ENCODE data around the gene ULBP3. TPM values are rescaled to one million over a fixed set of nuclear protein-coding genes. Genes with fewer than 3 reads are reported as not detected.

Gene ULBP3
- total RNA-seq, 1 donor, result 11.2 TPM

DNA sequence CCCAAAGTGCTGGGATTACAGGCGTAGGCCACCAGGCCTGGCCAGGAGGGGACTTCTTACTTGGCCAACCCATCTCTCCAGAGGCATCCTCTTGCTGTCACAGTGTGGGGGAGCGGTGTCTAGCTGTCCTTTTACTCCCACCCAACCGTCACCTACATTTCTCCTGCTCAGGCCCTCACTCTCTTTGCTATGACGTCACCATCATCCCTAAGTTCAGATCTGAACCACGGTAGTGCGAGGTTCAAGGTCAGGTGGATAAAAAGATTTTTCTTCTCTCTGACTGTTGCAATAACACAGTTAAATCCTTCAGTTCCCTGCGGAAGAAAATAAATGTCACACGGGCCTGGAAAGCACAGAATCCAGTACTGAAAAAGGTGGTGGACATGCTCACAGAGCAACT, 36.3 kb downstream of the ULBP3 start:
- no peak for DNase-seq (ENCODE audit: insufficient read length, low spot score, missing footprints)
- Histone ChIP-seq H3K79me2 (ENCODE audit: insufficient read depth, low read length) (no peaks in the 10 kb centered on the region), H3K36me3 (ENCODE audit: insufficient read depth, low read length) (no peaks in the 10 kb centered on the region), H4K20me1 (ENCODE audit: insufficient read depth, low read length) (no peaks in the 10 kb centered on the region), H3K27me3 (ENCODE audit: insufficient read depth, low read length) (peaks cover 54% of the 10 kb centered on the region), H3K4me3 (ENCODE audit: insufficient read depth, low read length) (no peak overlapping the region), H2AFZ (ENCODE audit: low read length) (no peak overlapping the region), H3K4me1 (ENCODE audit: insufficient read depth, low read length) (no peaks in the 10 kb centered on the region), H3K9me3 (ENCODE audit: low read depth, low read length) (no peaks in the 10 kb centered on the region), H3K4me2 (ENCODE audit: insufficient read depth, low read length) (no peak overlapping the region), H3K27ac (ENCODE audit: low read depth, low read length) (no peak overlapping the region)
- no peak for TF ChIP-seq CTCF (IDR thresholded peaks at IDR 0.05; ENCODE audit: extremely low read depth, low read depth, low read length)

DNA sequence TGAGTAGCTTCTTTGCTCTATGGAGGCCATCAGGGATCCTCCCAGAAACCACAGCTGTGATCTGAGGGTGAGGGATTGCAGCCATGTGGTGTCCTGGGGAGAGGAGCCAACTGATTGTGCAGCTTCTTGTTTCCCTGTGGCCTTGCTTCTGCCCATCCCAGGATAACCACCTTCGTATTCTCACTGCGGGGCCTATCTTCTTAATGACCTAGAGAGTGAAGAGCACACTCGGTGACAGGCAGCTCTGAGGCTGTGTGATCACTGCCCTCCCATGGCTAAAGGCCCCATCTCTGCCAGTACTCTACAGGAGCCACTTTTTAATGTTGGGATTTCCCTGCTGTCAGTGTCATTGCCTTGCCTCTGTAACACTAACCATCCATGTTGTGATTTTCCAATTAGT, 38.3 kb downstream of the ULBP3 start:
- DNase-seq (ENCODE audit: insufficient read length, low spot score, missing footprints), result no peak
- H3K4me2 ChIP-seq (ENCODE audit: insufficient read depth, low read length), result no peak overlapping the region
- H4K20me1 ChIP-seq (ENCODE audit: insufficient read depth, low read length), result no peaks in the 10 kb centered on the region
- no peaks in the 10 kb centered on the region for H3K9me3 ChIP-seq (ENCODE audit: low read depth, low read length)
- H3K79me2 ChIP-seq (ENCODE audit: insufficient read depth, low read length), result no peaks in the 10 kb centered on the region
- no peak overlapping the region for H2AFZ ChIP-seq (ENCODE audit: low read length)
- H3K4me3 ChIP-seq (ENCODE audit: insufficient read depth, low read length), result no peak overlapping the region
- H3K36me3 ChIP-seq (ENCODE audit: insufficient read depth, low read length), result no peaks in the 10 kb centered on the region
- no peak overlapping the region for H3K27ac ChIP-seq (ENCODE audit: low read depth, low read length)
- peaks cover 2% of the 10 kb centered on the region for H3K4me1 ChIP-seq (ENCODE audit: insufficient read depth, low read length)
- TF ChIP-seq CTCF (IDR thresholded peaks at IDR 0.05; ENCODE audit: extremely low read depth, low read depth, low read length), result no peak
- H3K27me3 ChIP-seq (ENCODE audit: insufficient read depth, low read length), result peaks cover 55% of the 10 kb centered on the region

- no peak for DNase-seq (ENCODE audit: insufficient read length, low spot score, missing footprints)
Measured at GRCh38 chr6:150029749-150030148, 39.2 kb downstream of the ULBP3 start.

DNA sequence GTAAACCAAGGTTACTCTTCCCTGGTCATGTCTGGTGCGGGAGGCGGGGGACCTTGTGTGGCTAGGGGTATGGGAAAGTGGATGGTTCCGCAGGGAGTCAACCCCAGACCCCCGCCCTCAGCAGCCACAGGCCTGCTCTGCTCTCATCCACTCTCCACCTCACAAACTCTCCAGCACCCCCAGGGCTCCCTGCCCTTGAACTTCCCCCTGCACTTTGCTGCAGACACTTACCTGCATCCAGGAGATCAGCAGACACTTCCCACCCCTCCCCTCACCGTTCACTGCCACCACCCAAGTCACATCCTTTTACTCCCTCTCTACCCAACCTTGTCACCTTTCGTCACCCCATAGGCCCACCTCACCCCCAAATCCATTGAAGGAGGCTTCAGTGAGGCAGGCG, 39.6 kb downstream of the ULBP3 start:
- H3K79me2 ChIP-seq (ENCODE audit: insufficient read depth, low read length), result no peaks in the 10 kb centered on the region
- no peaks in the 10 kb centered on the region for H3K36me3 ChIP-seq (ENCODE audit: insufficient read depth, low read length)
- H4K20me1 ChIP-seq (ENCODE audit: insufficient read depth, low read length), result no peaks in the 10 kb centered on the region
- no peak overlapping the region for H3K27ac ChIP-seq (ENCODE audit: low read depth, low read length)
- no peak for TF ChIP-seq CTCF (IDR thresholded peaks at IDR 0.05; ENCODE audit: extremely low read depth, low read depth, low read length)
- DNase-seq (ENCODE audit: insufficient read length, low spot score, missing footprints), result no peak
- no peak overlapping the region for H3K4me3 ChIP-seq (ENCODE audit: insufficient read depth, low read length)
- no peaks in the 10 kb centered on the region for H3K9me3 ChIP-seq (ENCODE audit: low read depth, low read length)
- H3K4me2 ChIP-seq (ENCODE audit: insufficient read depth, low read length), result no peak overlapping the region
- peaks cover 9% of the 10 kb centered on the region for H3K4me1 ChIP-seq (ENCODE audit: insufficient read depth, low read length)
- no peak overlapping the region for H2AFZ ChIP-seq (ENCODE audit: low read length)
- peaks cover 54% of the 10 kb centered on the region for H3K27me3 ChIP-seq (ENCODE audit: insufficient read depth, low read length)

More at GRCh38 chr6:150029749-150030148, 39.2 kb downstream of the ULBP3 start:
- Histone ChIP-seq H4K20me1 (ENCODE audit: insufficient read depth, low read length) (no peaks in the 10 kb centered on the region), H3K9me3 (ENCODE audit: low read depth, low read length) (no peaks in the 10 kb centered on the region), H3K79me2 (ENCODE audit: insufficient read depth, low read length) (no peaks in the 10 kb centered on the region), H3K4me3 (ENCODE audit: insufficient read depth, low read length) (no peak overlapping the region), H3K4me2 (ENCODE audit: insufficient read depth, low read length) (no peak overlapping the region), H3K36me3 (ENCODE audit: insufficient read depth, low read length) (no peaks in the 10 kb centered on the region), H2AFZ (ENCODE audit: low read length) (no peak overlapping the region), H3K27me3 (ENCODE audit: insufficient read depth, low read length) (peaks cover 55% of the 10 kb centered on the region), H3K4me1 (ENCODE audit: insufficient read depth, low read length) (peaks cover 9% of the 10 kb centered on the region), H3K27ac (ENCODE audit: low read depth, low read length) (no peak overlapping the region)
- no peak for TF ChIP-seq CTCF (IDR thresholded peaks at IDR 0.05; ENCODE audit: extremely low read depth, low read depth, low read length)
